HepG2 (cell line): Measurements from ENCODE around the gene PIAS3. TPM values are rescaled to one million over a fixed set of nuclear protein-coding genes. Genes with fewer than 3 reads are reported as not detected.
A peak's percentile ranks its signal among the peaks of the same experiment; 100 is the strongest.

Source experiments
- ATAC-seq: fragments of 200-7000 bp; cut with Tn5 transposase; 3 replicates; pipeline ENCODE4 v1.9.1; 2020; ENCODE audit warnings: mild to moderate bottlenecking, moderate library complexity
- BruUV-seq: library from RNA; stranded (reverse); fragments of 400-500 nt; replicated peaks from 2 replicates; lab custom pipeline; 2021; lab: Mats Ljungman, UMichigan
- CTCF ChIA-PET: fragments of 300-600 bp; formaldehyde crosslinking; extraction: SDS; loops from one replicate; lab custom pipeline; 2021; ENCODE audit warnings: low total read pairs, inconsistent platforms, low intra/inter-chr PET ratio; lab: Yijun Ruan, JAX
- POLR2A ChIA-PET: fragments of 350-600 bp; sonication (Branson Sonifier 250); formaldehyde crosslinking; loops from one replicate; lab custom pipeline; 2020; ENCODE audit warnings: antibody characterized with exemption, inconsistent platforms; lab: Yijun Ruan, JAX
- DNase-seq: peaks from one replicate; pipeline ENCODE4 v3.0.0-alpha.2; 2015; ENCODE audit warnings: low spot score
- FAIRE-seq: peaks from 3 replicates; lab custom pipeline; 2011; peaks lifted over from hg19 to GRCh38; lab: Jason Lieb, UNC
- H2AFZ ChIP-seq: one replicate; pipeline ENCODE4 v1.6.1; 2011; ENCODE audit warnings: low read length, inconsistent platforms
- H3K27ac ChIP-seq: fragments of 300-600 bp; 3 replicates; pipeline ENCODE4 v1.8.0; 2011; ENCODE audit warnings: mixed run types, mild to moderate bottlenecking, mixed read lengths, low read length, inconsistent platforms; ENCODE audit not compliant: insufficient read depth; ENCODE audit errors: extremely low read length
- H3K27me3 ChIP-seq, 2 experiments: fragments of 200-600 bp in 1 of 2; 2 replicates in 1 of 2; 3 replicates in 1 of 2; pipeline versions ENCODE4 v1.6.0 to v1.8.0; 2011; ENCODE audit warnings: low read length in 2 of 2, mild to moderate bottlenecking in 2 of 2, moderate library complexity in 2 of 2, inconsistent platforms in 1 of 2; ENCODE audit not compliant: insufficient read depth in 2 of 2, control insufficient read depth in 1 of 2
- H3K36me3 ChIP-seq, 2 experiments: fragments of 200-600 bp in 1 of 2; replicated peaks in 1 of 2; 2 replicates in 1 of 2; 3 replicates in 1 of 2; pipeline versions ENCODE4 v1.5.1 to v1.8.0; 2011; ENCODE audit warnings: low read length in 2 of 2, inconsistent platforms in 1 of 2; ENCODE audit not compliant: insufficient read depth in 2 of 2, control insufficient read depth in 1 of 2
- H3K4me1 ChIP-seq: 2 replicates; pipeline ENCODE4 v1.5.1; 2012; ENCODE audit warnings: low read length, inconsistent platforms; ENCODE audit not compliant: insufficient read depth
- H3K4me2 ChIP-seq: 2 replicates; pipeline ENCODE4 v1.6.0; 2011; ENCODE audit warnings: low read depth, low read length, inconsistent platforms
- H3K4me3 ChIP-seq, 3 experiments: fragments of 200-600 bp in 1 of 3; sonication (generic), shearing (Covaris generic) in 1 of 3; replicated peaks in 1 of 3; 2 replicates each; pipeline ENCODE4 v1.5.1; 2011 to 2016; ENCODE audit warnings: low read length in 3 of 3, inconsistent platforms in 2 of 3, low read depth in 2 of 3, mild to moderate bottlenecking in 2 of 3, control low read depth in 1 of 3, mixed read lengths in 1 of 3; ENCODE audit not compliant: insufficient read depth in 1 of 3
- H3K79me2 ChIP-seq: one replicate; pipeline ENCODE4 v1.6.1; 2011; ENCODE audit warnings: low read length, inconsistent platforms; ENCODE audit not compliant: insufficient read depth
- H3K9ac ChIP-seq: 2 replicates; pipeline ENCODE4 v1.6.0; 2011; ENCODE audit warnings: mild to moderate bottlenecking, low read depth, low read length, inconsistent platforms; ENCODE audit not compliant: insufficient read depth
- H3K9me3 ChIP-seq: 2 replicates; pipeline ENCODE4 v1.5.1; 2012; ENCODE audit warnings: mild to moderate bottlenecking, low read length
- H4K20me1 ChIP-seq: 2 replicates; pipeline ENCODE4 v1.6.0; 2011; ENCODE audit warnings: inconsistent platforms, mild to moderate bottlenecking, low read length, moderate library complexity; ENCODE audit not compliant: insufficient read depth
- ARNT2 ChIP-seq: sonication (generic); formaldehyde crosslinking; IDR thresholded peaks from 2 replicates; pipeline ENCODE4 v1.8.0; 2022; ENCODE audit warnings: mild to moderate bottlenecking, low read depth, missing genetic modification reagents, moderate library complexity
- HNRNPLL ChIP-seq: fragments of 200-400 bp; formaldehyde crosslinking; IDR thresholded peaks from 2 replicates; pipeline ENCODE4 v1.6.1; 2017; ENCODE audit warnings: mild to moderate bottlenecking, low read depth, low read length; ENCODE audit not compliant: poor library complexity, severe bottlenecking
- MAFK ChIP-seq, 2 experiments: IDR thresholded peaks in 1 of 2; conservative IDR thresholded peaks in 1 of 2; 2 replicates each; pipeline ENCODE4 v1.6.1; 2011; ENCODE audit warnings: improper control_type of control experiment in 2 of 2, low read length in 2 of 2
- POLR2AphosphoS5 ChIP-seq: IDR thresholded peaks from 2 replicates; pipeline ENCODE4 v1.6.1; 2012; ENCODE audit warnings: low read depth, low read length
- RCOR2 ChIP-seq: IDR thresholded peaks from 2 replicates; pipeline ENCODE4 v1.6.1; 2016; ENCODE audit warnings: missing biosample characterization, missing genetic modification reagents
- TAF1 ChIP-seq: sonication (generic); formaldehyde crosslinking; IDR thresholded peaks from 2 replicates; pipeline ENCODE4 v1.4.0; 2020; ENCODE audit warnings: missing genetic modification reagents
- ZBTB3 ChIP-seq: sonication (generic); formaldehyde crosslinking; IDR thresholded peaks from 2 replicates; pipeline ENCODE4 v1.4.0; 2020; ENCODE audit warnings: low read depth, mild to moderate bottlenecking, moderate library complexity, missing genetic modification reagents, borderline replicate concordance
- ZBTB38 ChIP-seq: sonication (generic); formaldehyde crosslinking; IDR thresholded peaks from 2 replicates; pipeline ENCODE4 v1.5.1; 2020; ENCODE audit warnings: mild to moderate bottlenecking, missing genetic modification reagents
- ZFX ChIP-seq: sonication (generic); formaldehyde crosslinking; IDR thresholded peaks from 2 replicates; pipeline ENCODE4 v1.4.0; 2020; ENCODE audit warnings: mild to moderate bottlenecking, low read depth, missing genetic modification reagents, moderate library complexity
- ZNF335 ChIP-seq: sonication (generic); formaldehyde crosslinking; IDR thresholded peaks from 2 replicates; pipeline ENCODE4 v1.4.0; 2020; ENCODE audit warnings: missing genetic modification reagents
- ZNF350 ChIP-seq: sonication (generic); formaldehyde crosslinking; IDR thresholded peaks from 2 replicates; pipeline ENCODE4 v1.4.0; 2020; ENCODE audit warnings: mild to moderate bottlenecking, low read depth, missing genetic modification reagents, borderline replicate concordance
- ZNF607 ChIP-seq: sonication (generic); formaldehyde crosslinking; IDR thresholded peaks from 2 replicates; pipeline ENCODE4 v1.5.1; 2020; ENCODE audit warnings: missing genetic modification reagents, mild to moderate bottlenecking, borderline replicate concordance
- ZNF619 ChIP-seq: sonication (generic); formaldehyde crosslinking; IDR thresholded peaks from 2 replicates; pipeline ENCODE4 v1.4.0; 2020; ENCODE audit warnings: mild to moderate bottlenecking, missing genetic modification reagents
- ZNF724P ChIP-seq: sonication (generic); formaldehyde crosslinking; IDR thresholded peaks from 2 replicates; pipeline ENCODE4 v1.8.0; 2022; ENCODE audit warnings: missing genetic modification reagents, borderline replicate concordance
- ZNF788 ChIP-seq: sonication (generic); formaldehyde crosslinking; IDR thresholded peaks from 2 replicates; pipeline ENCODE4 v1.5.0; 2020; ENCODE audit warnings: mild to moderate bottlenecking, missing genetic modification reagents, borderline replicate concordance
- WGBS: methylation state at CpG from one replicate; pipeline ENCODE4 v1.1.6; 2017; ENCODE audit warnings: low lambda C conversion rate; 5-methylcytosine and 5-hydroxymethylcytosine counted together
- in situ Hi-C: cut with HindIII; loops from 2 replicates; pipeline ENCODE4 v1.10.0; 2017; ENCODE audit warnings: low pct_unique_long_range_greater_than_20kb; ENCODE audit not compliant: extremely low pct_ligation_motif_present
- intact Hi-C: fragments of 100-400 bp; cut with micrococcal nuclease; formaldehyde crosslinking; loops from one replicate; pipeline ENCODE4 v1.10.0; 2022; ENCODE audit not compliant: unreplicated experiment
- polyA plus RNA-seq, 8 experiments: library from polyadenylated mRNA; depleted of rRNA in 3 of 8; stranded (reverse) in 7 of 8; unstranded in 1 of 8; fragments of >200 nt; fragmentation: Illumina TruSeq in 4 of 8; extraction: Trizol in 4 of 8; gene quantifications; 2 replicates each; pipeline versions ENCODE4 v1.2.1 to v1.2.3, GENCODE V29; 2011 to 2016; ENCODE audit warnings: low read depth in 4 of 8, missing spikeins in 1 of 8, mixed read lengths in 1 of 8; ENCODE audit not compliant: insufficient read depth in 1 of 8
- total RNA-seq, 5 experiments: library from RNA; depleted of rRNA; stranded (reverse); fragments of >200 nt; fragmentation: Illumina TruSeq; extraction: Trizol; gene quantifications; 2 replicates each; pipeline ENCODE4 v1.2.3, GENCODE V29; 2016; ENCODE audit warnings: low read depth in 1 of 5
- TF ChIP-seq, protein P1 (sequence below): sonication (generic); formaldehyde crosslinking; IDR thresholded peaks from 2 replicates; pipeline ENCODE4 v1.4.0; 2020; ENCODE audit warnings: missing genetic modification reagents
- TF ChIP-seq, protein P2 (sequence below): sonication (generic); formaldehyde crosslinking; IDR thresholded peaks from 2 replicates; pipeline ENCODE4 v1.8.0; 2022; ENCODE audit warnings: missing genetic modification reagents, mild to moderate bottlenecking, borderline replicate concordance
- TF ChIP-seq, protein P3 (sequence below): sonication (generic); formaldehyde crosslinking; conservative IDR thresholded peaks from 2 replicates; pipeline ENCODE4 v1.8.0; 2022; ENCODE audit warnings: mild to moderate bottlenecking, moderate library complexity, missing genetic modification reagents

PIAS3 gene
- total and polyA plus RNA-seq, 2 of the 13 experiments (the other 11 are each of a cell fraction or from before 2014, with no cell fraction given), result 3.7 to 8.0 TPM

DNA sequence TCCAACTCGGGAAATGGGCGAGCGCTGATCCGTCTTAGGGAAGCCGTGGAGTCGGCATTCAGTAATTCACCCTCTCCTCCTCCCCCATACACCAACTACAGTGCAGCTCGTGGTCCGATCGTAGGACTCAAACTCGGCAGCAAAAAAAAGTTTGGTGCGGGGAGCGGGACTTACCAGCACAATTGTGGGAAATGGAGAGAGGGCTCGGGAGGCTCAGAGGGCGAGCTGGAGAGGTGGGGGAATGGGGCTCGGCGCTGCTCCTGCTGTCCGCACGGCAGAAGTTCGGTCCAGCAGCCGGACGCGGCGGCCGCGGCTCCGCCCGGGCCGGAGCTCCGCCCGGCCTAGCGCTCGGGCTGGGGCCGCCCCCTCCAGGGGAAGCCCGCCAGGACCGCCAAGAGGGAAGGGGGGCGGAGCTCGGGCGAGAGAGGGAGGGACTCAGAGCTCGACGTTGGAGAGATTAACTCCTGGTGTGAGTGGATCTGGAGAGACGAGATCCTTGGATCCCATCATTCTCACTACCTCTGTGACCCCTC lies 676 bp upstream of the PIAS3 start:
- H3K4me1 ChIP-seq, result peaks cover 21% of the 10 kb centered on the region
- DNase-seq (peak; percentile 73), FAIRE-seq (peak; percentile 58), ATAC-seq (peak; percentile 90)
- POLR2A ChIA-PET, result interaction anchor here (0.6 to 2.6 kb wide), 17 partner anchors 10 to 579 kb away, joined by 3 to 44 read pairs (median 9); partner anchors contain the start of genes ANKRD34A, ANKRD35, LIX1L and NUDT17
- 0 out of 5 replicates have a peak, but pooled peaks cover 0 to 3% of the 10 kb centered on the region in 2 experiments for H3K27me3 ChIP-seq
- CTCF ChIA-PET, result interaction anchor here (0.8 kb wide), 1 partner anchor 13 kb away, joined by 3 read pairs; no protein-coding TSS in a partner anchor
- BruUV-seq, result no TSS peak
- H3K36me3 ChIP-seq, result peaks cover 4 to 16% of the 10 kb centered on the region in 2 experiments
- WGBS, result 0% methylated on average over 19 of the region's 41 CpGs
- H3K79me2 ChIP-seq, result peaks cover 3% of the 10 kb centered on the region
- H3K9me3 ChIP-seq, result no peaks in the 10 kb centered on the region
- peak overlapping the region; percentile 67 for H3K9ac ChIP-seq
- peak overlapping the region; percentile 88 for H3K4me2 ChIP-seq
- intact Hi-C loops, result loop anchor here (5.0 kb wide), 3 partner anchors 33 to 103 kb away; partner anchors contain the start of genes ANKRD34A, ITGA10 and POLR3GL
- no peaks in the 10 kb centered on the region for H4K20me1 ChIP-seq
- in situ Hi-C loops, result no loop called here
- H3K4me3 ChIP-seq, result peak overlapping the region; percentile 82 to 92 (median 87)
- peak overlapping the region; percentile 51 for H3K27ac ChIP-seq
- H2AFZ ChIP-seq, result peak overlapping the region; percentile 75
- no peak for TF ChIP-seq ZBTB3 (CRISPR knock-in tag)
- TF ChIP-seq ZNF619 (CRISPR knock-in tag), result 0 out of 2 replicates have a peak, but pooled peaks have one; percentile 16
- 0 out of 2 replicates have a peak, but pooled peaks have one; percentile 48 for TF ChIP-seq ARNT2 (CRISPR knock-in tag)
- no peak for TF ChIP-seq RCOR2 (CRISPR knock-in tag)
- TF ChIP-seq ZNF724P, result 0 out of 2 replicates have a peak, but pooled peaks have one; percentile 41
- TF ChIP-seq, protein P1, sequence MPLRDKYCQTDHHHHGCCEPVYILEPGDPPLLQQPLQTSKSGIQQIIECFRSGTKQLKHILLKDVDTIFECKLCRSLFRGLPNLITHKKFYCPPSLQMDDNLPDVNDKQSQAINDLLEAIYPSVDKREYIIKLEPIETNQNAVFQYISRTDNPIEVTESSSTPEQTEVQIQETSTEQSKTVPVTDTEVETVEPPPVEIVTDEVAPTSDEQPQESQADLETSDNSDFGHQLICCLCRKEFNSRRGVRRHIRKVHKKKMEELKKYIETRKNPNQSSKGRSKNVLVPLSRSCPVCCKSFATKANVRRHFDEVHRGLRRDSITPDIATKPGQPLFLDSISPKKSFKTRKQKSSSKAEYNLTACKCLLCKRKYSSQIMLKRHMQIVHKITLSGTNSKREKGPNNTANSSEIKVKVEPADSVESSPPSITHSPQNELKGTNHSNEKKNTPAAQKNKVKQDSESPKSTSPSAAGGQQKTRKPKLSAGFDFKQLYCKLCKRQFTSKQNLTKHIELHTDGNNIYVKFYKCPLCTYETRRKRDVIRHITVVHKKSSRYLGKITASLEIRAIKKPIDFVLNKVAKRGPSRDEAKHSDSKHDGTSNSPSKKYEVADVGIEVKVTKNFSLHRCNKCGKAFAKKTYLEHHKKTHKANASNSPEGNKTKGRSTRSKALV (CRISPR knock-in tag), result no peak
- no peak for TF ChIP-seq ZNF335 (CRISPR knock-in tag)
- TF ChIP-seq, protein P2, sequence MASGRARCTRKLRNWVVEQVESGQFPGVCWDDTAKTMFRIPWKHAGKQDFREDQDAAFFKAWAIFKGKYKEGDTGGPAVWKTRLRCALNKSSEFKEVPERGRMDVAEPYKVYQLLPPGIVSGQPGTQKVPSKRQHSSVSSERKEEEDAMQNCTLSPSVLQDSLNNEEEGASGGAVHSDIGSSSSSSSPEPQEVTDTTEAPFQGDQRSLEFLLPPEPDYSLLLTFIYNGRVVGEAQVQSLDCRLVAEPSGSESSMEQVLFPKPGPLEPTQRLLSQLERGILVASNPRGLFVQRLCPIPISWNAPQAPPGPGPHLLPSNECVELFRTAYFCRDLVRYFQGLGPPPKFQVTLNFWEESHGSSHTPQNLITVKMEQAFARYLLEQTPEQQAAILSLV (CRISPR knock-in tag), result 0 out of 2 replicates have a peak, but pooled peaks have one; percentile 19
- TF ChIP-seq, protein P3, sequence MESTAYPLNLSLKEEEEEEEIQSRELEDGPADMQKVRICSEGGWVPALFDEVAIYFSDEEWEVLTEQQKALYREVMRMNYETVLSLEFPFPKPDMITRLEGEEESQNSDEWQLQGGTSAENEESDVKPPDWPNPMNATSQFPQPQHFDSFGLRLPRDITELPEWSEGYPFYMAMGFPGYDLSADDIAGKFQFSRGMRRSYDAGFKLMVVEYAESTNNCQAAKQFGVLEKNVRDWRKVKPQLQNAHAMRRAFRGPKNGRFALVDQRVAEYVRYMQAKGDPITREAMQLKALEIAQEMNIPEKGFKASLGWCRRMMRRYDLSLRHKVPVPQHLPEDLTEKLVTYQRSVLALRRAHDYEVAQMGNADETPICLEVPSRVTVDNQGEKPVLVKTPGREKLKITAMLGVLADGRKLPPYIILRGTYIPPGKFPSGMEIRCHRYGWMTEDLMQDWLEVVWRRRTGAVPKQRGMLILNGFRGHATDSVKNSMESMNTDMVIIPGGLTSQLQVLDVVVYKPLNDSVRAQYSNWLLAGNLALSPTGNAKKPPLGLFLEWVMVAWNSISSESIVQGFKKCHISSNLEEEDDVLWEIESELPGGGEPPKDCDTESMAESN, result 0 out of 2 replicates have a peak, but pooled peaks have one; percentile 20
- TF ChIP-seq POLR2AphosphoS5, result peak; percentile 30; the same call in 1 of the 2 replicates
- TF ChIP-seq TAF1 (CRISPR knock-in tag), result 0 out of 2 replicates have a peak, but pooled peaks have one; percentile 3
- TF ChIP-seq ZNF788 (CRISPR knock-in tag), result peak; percentile 35; the same call in 1 of the 2 replicates
- TF ChIP-seq MAFK (conservative IDR thresholded peaks at IDR 0.05 in 1 of 2, IDR thresholded peaks at IDR 0.05 in 1 of 2; ENCODE audit: low read length in 2 of 2), result no peak
- peak; percentile 67 for TF ChIP-seq ZFX (CRISPR knock-in tag)
- TF ChIP-seq HNRNPLL, result peak; percentile 46
- 0 out of 2 replicates have a peak, but pooled peaks have one; percentile 10 for TF ChIP-seq ZNF350 (CRISPR knock-in tag)
- TF ChIP-seq ZBTB38 (CRISPR knock-in tag), result 0 out of 2 replicates have a peak, but pooled peaks have one; percentile 13
- TF ChIP-seq ZNF607 (CRISPR knock-in tag), result peak; percentile 55; the same call in 1 of the 2 replicates
